Panc1 (cell line): ENCODE results near the gene INMT.

ENCODE experiments used
- POLR2AphosphoS5 ChIP-seq: IDR thresholded peaks from 2 replicates; pipeline ENCODE4 v1.6.1; 2012; ENCODE audit warnings: mild to moderate bottlenecking, low read depth, low read length, moderate library complexity
- SIN3A ChIP-seq: IDR thresholded peaks from 2 replicates; pipeline ENCODE4 v1.6.1; 2012; ENCODE audit warnings: low read depth, mild to moderate bottlenecking, low read length, moderate library complexity, borderline replicate concordance; ENCODE audit not compliant: insufficient read depth
- TF ChIP-seq, protein P1 (sequence below): fragments of 450-650 bp; IDR thresholded peaks from 2 replicates; pipeline ENCODE4 v1.5.1; 2017; ENCODE audit warnings: mild to moderate bottlenecking

- no peak for TF ChIP-seq POLR2AphosphoS5
- TF ChIP-seq, protein P1, sequence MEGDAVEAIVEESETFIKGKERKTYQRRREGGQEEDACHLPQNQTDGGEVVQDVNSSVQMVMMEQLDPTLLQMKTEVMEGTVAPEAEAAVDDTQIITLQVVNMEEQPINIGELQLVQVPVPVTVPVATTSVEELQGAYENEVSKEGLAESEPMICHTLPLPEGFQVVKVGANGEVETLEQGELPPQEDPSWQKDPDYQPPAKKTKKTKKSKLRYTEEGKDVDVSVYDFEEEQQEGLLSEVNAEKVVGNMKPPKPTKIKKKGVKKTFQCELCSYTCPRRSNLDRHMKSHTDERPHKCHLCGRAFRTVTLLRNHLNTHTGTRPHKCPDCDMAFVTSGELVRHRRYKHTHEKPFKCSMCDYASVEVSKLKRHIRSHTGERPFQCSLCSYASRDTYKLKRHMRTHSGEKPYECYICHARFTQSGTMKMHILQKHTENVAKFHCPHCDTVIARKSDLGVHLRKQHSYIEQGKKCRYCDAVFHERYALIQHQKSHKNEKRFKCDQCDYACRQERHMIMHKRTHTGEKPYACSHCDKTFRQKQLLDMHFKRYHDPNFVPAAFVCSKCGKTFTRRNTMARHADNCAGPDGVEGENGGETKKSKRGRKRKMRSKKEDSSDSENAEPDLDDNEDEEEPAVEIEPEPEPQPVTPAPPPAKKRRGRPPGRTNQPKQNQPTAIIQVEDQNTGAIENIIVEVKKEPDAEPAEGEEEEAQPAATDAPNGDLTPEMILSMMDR, result no peak
- TF ChIP-seq SIN3A, result no peak
Measured at GRCh38 chr7:30757342-30757692, 5.4 kb downstream of the INMT start.
